GM21717 (cell line): ENCODE data around the gene APC.

ENCODE experiments used
- ATAC-seq: cut with Tn5 transposase; IDR thresholded peaks from one replicate; pipeline ENCODE4 v1.9.1; 2021; ENCODE audit warnings: mild to moderate bottlenecking, moderate library complexity; ENCODE audit not compliant: unreplicated experiment

Gene APC

GRCh38 chr5:112737463-112738190 lies at the start of gene APC:
TSS of gene APC (plus strand) at chr5:112737885. CDS start at chr5:112754891, 17,006 bp downstream.
- peak; percentile 99 for ATAC-seq

DNA sequence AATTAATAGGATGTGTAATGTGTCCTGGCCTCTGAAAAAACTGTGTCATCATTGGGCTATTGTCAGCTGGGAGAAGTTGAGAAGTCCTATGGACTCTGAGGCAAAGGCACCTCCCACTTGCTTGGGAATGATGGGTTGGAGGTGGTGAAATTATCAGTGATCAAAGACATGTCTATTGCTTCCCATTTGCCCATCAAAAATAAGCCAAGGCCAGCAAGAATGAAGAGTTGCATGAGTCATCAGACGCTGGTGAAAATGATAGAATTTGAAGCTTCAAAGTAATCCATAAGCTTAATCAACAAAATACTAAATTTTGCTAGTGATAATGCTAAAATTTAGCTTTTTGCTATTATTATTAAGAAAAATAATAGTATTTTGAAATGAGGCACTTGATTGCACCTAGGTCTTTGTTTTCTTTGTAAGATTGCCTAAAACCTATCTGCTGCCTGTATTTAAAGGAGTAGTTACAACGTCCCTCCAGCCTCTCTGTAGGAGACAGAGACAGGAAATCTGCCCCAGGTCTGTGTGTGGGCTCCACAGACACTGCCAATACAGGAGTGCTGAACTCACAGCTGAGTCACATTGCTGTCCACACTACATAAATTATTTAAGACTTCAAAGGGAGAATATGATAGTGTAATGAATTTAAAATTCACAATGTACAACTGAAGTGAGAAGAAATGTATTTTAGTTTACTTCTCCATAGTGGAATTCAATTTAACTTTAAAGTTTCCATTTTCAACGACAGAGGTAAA lies 48.4 kb upstream of the APC start:
- no peak for ATAC-seq

DNA sequence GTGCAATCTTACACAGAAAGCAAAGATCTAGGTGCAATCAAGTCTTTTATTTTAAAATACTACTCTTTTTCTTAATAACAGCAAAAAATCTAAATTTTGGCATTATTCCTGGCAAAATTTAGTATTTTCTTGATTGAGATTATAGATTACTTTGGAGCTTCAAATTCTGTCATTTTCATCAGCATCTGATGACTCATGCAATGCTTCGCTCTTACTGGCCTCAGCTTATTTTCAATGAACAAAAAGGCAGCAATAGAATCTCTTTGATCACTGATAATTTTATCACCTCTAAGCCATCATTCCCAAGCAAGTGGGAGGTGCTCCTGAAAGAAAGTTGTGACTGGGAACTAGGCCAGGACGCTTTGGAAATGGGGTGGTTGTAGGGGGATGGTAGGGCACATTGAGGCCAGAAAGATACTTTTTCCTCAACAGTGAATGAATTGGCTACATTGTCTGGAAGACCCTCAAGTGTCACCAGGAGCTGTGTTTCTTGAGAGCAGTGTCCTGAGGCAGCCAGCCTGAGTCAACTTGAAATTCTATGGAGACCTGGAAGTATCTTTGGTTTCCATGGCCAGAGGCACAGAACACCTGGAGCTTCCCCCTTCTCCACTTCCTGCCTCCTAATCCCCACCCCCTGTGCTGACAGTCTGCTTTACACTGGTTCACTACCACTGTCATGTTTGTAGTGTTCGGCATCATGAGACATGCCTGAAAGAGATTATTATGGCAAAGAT lies 46.9 kb upstream of the APC start:
- ATAC-seq = no peak

GRCh38 chr5:112691339-112691680 lies 46.4 kb upstream of the APC start:
- no peak for ATAC-seq

GRCh38 chr5:112691758-112692157 lies 45.9 kb upstream of the APC start:
- ATAC-seq = no peak

GRCh38 chr5:112692472-112692871 lies 45.2 kb upstream of the APC start:
- peak; percentile 52 for ATAC-seq

DNA sequence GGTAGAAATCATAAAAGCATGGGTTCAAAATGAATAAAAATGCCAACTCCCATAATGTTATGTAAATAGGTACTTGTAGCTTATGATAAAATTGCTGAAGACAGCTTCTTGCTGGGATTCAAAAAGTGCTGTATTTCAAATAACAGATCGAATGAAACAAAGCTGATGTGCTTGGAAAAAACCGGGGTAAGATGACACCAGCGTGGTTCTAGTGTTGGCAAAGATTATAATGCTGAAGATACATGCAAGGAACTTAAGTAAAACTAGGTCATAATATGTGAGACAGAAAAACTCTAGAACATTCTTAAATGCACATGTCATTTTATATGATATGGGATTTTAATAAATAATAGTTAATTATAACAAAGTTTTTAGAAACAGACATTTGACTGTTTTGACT lies 44.4 kb upstream of the APC start:
- no peak for ATAC-seq

DNA sequence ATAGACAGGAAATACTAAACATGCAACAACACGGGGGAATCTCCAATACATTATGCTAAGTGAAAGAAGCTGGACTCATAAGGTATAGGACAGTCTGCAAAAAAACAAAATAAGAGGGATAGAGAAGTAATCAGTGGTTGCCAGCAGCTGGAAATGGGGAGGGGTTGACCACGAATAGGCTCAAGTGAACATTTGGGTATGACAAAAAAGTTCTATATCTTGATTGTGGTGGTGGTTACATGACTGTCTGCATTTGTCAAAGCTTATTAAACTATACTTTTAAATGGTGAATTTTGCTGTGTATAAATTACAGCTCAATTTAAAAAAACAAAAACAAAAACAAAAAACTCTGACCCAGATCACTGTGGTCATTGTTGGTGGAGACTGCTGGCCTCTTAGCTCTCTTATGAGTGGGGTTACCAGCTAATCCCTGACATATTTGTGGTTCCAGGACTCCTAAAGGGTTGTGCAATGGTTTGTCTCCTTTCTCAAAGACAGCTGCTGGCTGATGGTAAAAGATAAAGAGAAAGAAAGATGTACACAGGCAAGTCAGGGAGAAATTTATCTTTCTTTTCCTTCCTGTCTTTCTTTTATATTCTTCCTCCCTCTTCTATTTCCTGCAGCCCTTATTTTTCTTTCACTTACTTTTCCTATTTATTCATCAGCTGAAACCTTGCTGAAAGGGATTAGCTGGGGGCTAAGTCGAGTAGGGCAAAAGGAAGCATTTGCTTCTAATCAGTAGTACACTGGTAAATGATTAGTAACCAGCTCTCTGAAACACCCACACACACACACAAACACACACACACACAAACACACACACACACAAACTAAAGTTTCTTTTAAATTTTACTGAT lies 42.6 kb upstream of the APC start:
- ATAC-seq = no peak

GRCh38 chr5:112696786-112697185 lies 40.9 kb upstream of the APC start:
- ATAC-seq = no peak

DNA sequence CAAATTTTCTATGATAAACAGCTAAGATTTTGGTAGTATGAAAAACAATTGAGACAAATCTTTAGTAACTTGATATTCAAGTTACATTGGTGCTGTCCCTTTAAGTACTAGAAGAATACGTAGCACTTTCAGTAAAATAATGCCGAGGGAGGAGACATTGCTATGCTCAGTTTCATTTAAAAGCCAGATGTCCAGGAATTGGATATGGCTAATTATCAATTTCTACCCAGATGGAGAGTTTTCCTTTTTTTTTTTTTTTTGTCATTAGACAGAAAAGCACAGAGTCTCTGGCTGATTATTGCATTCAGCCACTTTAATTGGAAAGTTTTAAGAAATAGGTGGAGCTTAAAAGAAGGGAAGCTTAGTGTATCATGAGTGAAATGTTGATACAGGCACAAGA lies 40.4 kb upstream of the APC start:
- no peak for ATAC-seq

GRCh38 chr5:112697833-112698232 lies 39.9 kb upstream of the APC start:
- ATAC-seq = no peak

DNA sequence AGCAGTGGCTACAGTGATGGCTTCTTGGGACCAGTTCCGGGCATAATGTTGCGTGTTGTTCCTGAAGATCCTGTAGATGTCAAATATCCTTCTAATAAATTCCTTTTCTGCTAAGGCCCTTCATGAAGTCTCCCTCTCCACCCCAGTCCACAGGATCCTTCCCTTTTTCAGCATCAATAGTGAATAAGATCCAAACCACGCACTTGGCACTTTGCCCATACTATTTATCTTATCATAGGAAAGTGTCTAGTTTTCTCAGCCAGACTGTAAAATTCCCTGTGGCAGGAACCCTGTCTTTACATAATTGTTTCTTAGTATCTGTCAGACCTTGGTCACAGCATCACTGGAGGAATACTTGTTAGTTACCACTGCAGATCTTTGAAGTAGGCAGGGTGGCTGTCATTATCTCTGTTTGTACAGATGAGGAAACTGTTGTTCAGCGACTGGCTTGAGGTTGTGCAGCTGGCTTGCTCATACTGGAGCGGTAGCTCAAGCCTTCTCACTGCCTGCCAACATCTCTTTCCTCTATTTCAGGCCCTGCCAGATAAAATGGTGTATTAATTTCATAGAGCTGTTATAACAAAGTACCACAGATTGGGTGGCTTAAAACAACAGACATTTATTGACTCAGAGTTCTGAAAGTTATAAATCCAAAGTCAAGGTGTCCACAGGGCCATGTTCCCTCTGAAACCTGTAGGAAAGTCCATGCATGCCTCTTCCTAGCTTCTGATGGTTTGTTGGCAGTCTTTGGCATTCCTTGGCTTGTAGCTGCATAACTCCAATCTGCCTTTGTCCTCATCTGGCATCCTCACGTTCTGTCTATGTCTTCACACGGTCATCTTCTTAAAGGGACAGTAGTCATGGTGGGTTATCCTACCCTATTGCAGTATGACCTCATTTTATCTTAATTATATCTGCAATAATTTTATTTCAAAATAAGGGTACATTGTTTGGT lies 33.5 kb upstream of the APC start:
- ATAC-seq = no peak

DNA sequence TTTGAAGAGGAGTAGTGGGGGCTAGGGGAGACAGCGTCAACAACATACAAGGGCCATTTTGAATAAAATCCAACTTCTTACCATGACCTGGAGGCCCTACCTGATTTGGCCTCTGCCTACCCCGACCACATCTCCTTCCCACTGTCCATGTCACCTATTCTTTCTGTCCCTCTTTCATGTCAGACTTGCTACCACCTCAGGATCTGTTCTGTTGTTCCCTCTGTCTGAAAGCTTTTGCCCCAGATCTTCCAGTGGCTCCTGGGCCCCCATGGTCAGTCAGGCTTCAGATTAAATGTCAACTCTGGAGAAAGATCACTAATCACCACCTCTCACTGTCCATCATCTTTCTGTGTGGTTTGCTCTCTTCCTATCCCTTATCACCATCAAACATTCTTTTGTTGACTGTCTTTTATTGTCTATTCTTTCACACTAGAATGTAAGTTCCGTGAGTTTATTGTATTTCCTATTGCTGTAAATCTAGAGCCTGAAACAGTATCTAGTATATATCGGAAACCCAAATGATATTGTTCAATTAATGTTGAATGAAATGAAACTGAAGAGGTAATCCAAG lies 31.2 kb upstream of the APC start:
- ATAC-seq = no peak

GRCh38 chr5:112707187-112708102 lies 30.2 kb upstream of the APC start:
- peak; percentile 95 for ATAC-seq

DNA sequence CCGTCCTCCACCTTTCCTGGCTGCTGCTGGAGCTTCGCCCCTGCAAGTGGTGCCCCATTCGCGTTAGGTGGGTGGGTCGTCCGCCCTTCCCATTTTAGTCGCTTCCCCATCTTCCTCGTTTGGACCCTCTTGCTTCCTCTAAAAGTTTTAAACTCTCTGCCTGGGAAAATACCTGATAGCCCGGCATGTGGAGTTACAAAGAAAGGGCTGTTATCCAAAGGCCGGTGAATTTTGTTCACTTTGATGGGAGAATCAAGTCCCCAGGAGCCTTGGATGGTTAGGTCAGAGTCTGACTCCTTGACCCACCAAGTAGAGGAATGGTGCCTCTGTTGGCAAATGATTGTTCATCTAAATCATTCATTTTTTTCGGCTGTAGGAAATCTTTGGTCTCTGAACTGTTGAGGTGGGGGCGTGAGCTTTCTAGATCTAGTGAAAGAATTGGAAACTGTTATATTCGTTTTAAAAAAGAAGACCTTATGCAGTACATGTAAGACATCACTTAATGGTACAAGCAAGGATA lies 29.5 kb upstream of the APC start:
- ATAC-seq = no peak

DNA sequence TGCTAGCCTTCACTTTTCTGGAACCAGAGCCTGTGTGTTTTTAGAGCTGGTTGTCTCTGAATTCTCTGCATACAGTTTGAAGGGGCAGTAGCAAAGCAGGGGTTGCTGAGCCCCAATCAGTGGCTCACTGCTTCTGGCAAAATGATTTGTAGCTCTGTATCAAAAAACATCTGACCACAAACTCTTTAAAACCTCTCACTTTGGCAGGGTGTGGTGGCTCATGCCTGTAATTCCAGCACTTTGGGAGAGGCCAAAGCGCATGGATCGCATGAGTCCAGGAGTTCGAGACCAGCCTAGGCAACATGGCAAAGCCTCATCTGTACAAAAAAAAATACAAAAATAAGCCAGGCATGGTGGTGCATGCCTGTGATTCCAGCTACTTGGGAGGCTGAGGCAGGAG lies 28.3 kb upstream of the APC start:
- no peak for ATAC-seq

- ATAC-seq = no peak
These were observed 26.8 kb upstream of the APC start for GRCh38 chr5:112710896-112711295.

DNA sequence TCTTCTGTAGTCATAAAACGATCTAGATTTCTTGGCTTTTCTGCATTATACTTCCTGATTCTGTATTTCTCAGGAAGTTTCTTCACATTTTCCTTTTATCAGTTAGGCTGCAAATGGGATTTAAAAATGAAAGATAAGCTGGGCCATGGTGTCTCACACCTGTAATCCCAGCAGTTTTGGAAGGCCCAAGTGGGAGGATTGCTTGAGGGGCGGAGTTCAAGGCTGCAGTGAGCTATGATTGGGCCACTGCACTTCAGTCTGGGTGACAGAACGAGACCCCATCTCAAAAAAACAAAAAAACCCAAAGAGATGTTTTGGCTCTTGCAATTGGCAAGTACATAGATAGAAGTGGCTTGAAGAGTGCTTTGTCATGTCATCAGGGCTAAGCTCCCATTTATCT lies 26.2 kb upstream of the APC start:
- ATAC-seq = no peak
